Right ventricle myocardium inferior (tissue), 1 donor: Measurements from ENCODE around the gene GYS2. TPM values are rescaled to one million over a fixed set of nuclear protein-coding genes. Genes with fewer than 3 reads are reported as not detected.

ENCODE experiments used
- ATAC-seq: fragments of 200-7000 bp; cut with Tn5 transposase; one replicate; pipeline ENCODE4 v1.9.1; 2020; ENCODE audit warnings: mild to moderate bottlenecking, moderate library complexity
- DNase-seq: peaks from one replicate; pipeline ENCODE4 v3.0.0; 2021; ENCODE audit errors: missing footprints
- intact Hi-C: fragments of 100-400 bp; cut with DNase I; formaldehyde crosslinking; loops from one replicate; pipeline ENCODE4 v1.11.0; 2022
- total RNA-seq: library from RNA; stranded (reverse); fragmentation: NEBNext Ultra II Directional; extraction: Animal tissue kit (Norgen Biotek cat#: 25700); gene quantifications from one replicate; pipeline ENCODE4 v1.2.1, GENCODE V29; 2021
- donor health status: DM: no; HTN: yes; CAD: no; lungs with severe emphysema.

The GYS2 gene
- total RNA-seq, 1 donor from 2014 or later, result not detected

GRCh38 chr12:21527451-21528180 lies 77.0 kb downstream of the GYS2 start:
- ATAC-seq (peak; percentile 94), DNase-seq (peak; percentile 74)
- intact Hi-C loops, result loop anchor here (10.0 kb wide), 2 partner anchors 77 to 157 kb away; partner anchors contain the start of gene GYS2

- intact Hi-C loops, result loop anchor here (10.0 kb wide), 2 partner anchors 78 to 158 kb away; partner anchors contain the start of gene GYS2
- no peak for DNase-seq
- ATAC-seq, result no peak
These were observed 77.8 kb downstream of the GYS2 start for GRCh38 chr12:21526721-21527345.

- intact Hi-C loops, result loop anchor here (10.0 kb wide), 2 partner anchors 79 to 159 kb away; partner anchors contain the start of gene GYS2
- ATAC-seq, result no peak
These were observed 78.6 kb downstream of the GYS2 start, which contains the start of gene SPX for GRCh38 chr12:21526053-21526452. Gene SPX, plus strand, starts transcription at chr12:21526296. Its CDS starts 177 bp downstream, at chr12:21526473.

GRCh38 chr12:21523148-21523547 lies 81.5 kb downstream of the GYS2 start:
- DNase-seq (no peak), ATAC-seq (no peak)
- intact Hi-C loops, result loop anchor here (10.0 kb wide), 2 partner anchors 82 to 162 kb away; partner anchors contain the start of gene GYS2

More at GRCh38 chr12:21526053-21526452, 78.6 kb downstream of the GYS2 start, which contains the start of gene SPX:
- DNase-seq, result no peak

- intact Hi-C loops, result loop anchor here (10.0 kb wide), 2 partner anchors 83 to 163 kb away; partner anchors contain the start of gene GYS2
- ATAC-seq (no peak), DNase-seq (no peak)
These were observed 83.1 kb downstream of the GYS2 start for GRCh38 chr12:21521541-21521940.

GRCh38 chr12:21518451-21518850 lies 86.2 kb downstream of the GYS2 start:
- no peak for ATAC-seq
- DNase-seq, result no peak
- intact Hi-C loops, result no loop called here

GRCh38 chr12:21516281-21516680 lies 88.4 kb downstream of the GYS2 start:
- ATAC-seq (no peak), DNase-seq (no peak)
- intact Hi-C loops, result no loop called here

- no peak for DNase-seq
- ATAC-seq, result no peak
- intact Hi-C loops, result loop anchor here (10.0 kb wide), 2 partner anchors 145 to 535 kb away; partner anchors contain the start of genes CMAS and LDHB
These were observed 94.9 kb downstream of the GYS2 start for GRCh38 chr12:21509768-21510167.

GRCh38 chr12:21507849-21508248 lies 96.8 kb downstream of the GYS2 start:
- no peak for ATAC-seq
- intact Hi-C loops, result loop anchor here (10.0 kb wide), 2 partner anchors 147 to 537 kb away; partner anchors contain the start of genes CMAS and LDHB
- DNase-seq, result no peak

GRCh38 chr12:21505888-21506287 lies 98.8 kb downstream of the GYS2 start:
- intact Hi-C loops, result loop anchor here (10.0 kb wide), 2 partner anchors 149 to 539 kb away; partner anchors contain the start of genes CMAS and LDHB
- no peak for DNase-seq
- no peak for ATAC-seq

GRCh38 chr12:21502872-21503271 lies 101.8 kb downstream of the GYS2 start:
- intact Hi-C loops, result loop anchor here (10.0 kb wide), 2 partner anchors 152 to 542 kb away; partner anchors contain the start of genes CMAS and LDHB
- no peak for ATAC-seq

GRCh38 chr12:21502164-21502496 lies 102.5 kb downstream of the GYS2 start:
- intact Hi-C loops, result loop anchor here (10.0 kb wide), 2 partner anchors 153 to 543 kb away; partner anchors contain the start of genes CMAS and LDHB
- ATAC-seq (no peak), DNase-seq (no peak)

More at GRCh38 chr12:21502872-21503271, 101.8 kb downstream of the GYS2 start:
- no peak for DNase-seq

GRCh38 chr12:21501258-21502163 lies 103.1 kb downstream of the GYS2 start, which contains the start of the genes GOLT1B and RECQL:
Gene GOLT1B, plus strand, starts transcription at chr12:21501789. Its CDS starts 135 bp downstream, at chr12:21501924.
Gene RECQL, minus strand, starts transcription at chr12:21501635. Its CDS starts 2,065 bp downstream, at chr12:21499570.
- peak; percentile 92 for DNase-seq
- peak; percentile 99 for ATAC-seq
- intact Hi-C loops, result loop anchor here (10.0 kb wide), 2 partner anchors 153 to 543 kb away; partner anchors contain the start of genes CMAS and LDHB

- ATAC-seq, result no peak
- no peak for DNase-seq
- intact Hi-C loops, result loop anchor here (10.0 kb wide), 2 partner anchors 154 to 544 kb away; partner anchors contain the start of genes CMAS and LDHB
These were observed 103.8 kb downstream of the GYS2 start for GRCh38 chr12:21500786-21501257.

- no peak for ATAC-seq
- intact Hi-C loops, result loop anchor here (10.0 kb wide), 2 partner anchors 155 to 545 kb away; partner anchors contain the start of genes CMAS and LDHB
- no peak for DNase-seq
These were observed 104.9 kb downstream of the GYS2 start for GRCh38 chr12:21499765-21500164.
